Amygdala (tissue), 56 donors: ENCODE measurements around the gene C2orf76.
A peak's percentile ranks its signal among the peaks of the same experiment; 100 is the strongest.
"Not testable (repeated sequence)": the region's sequence is repeated elsewhere in the genome, so short reads cannot be mapped to it uniquely, and the experiment has no call there.

Experiments
- DNase-seq, 56 donors: peaks; one replicate each; lab custom pipeline; 2025; lab: John Stamatoyannopoulos, UW

C2orf76 gene

DNA sequence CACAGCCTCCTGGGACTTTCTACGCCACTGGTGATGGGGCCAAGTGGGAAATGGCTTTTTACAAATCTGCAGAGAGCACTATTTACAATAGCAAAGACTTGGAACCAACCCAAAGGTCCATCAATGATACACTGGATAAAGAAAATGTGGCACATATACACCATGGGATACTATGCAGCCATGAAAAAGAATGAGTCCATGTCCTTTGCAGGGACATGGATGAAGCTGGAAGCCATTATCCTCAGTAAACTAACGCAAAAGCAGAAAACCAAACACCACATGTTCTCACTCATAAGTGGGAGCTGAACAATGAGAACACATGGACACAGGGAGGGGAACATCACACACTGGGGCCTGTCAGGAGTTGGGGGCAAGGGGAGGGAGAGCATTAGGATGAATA is 88.2 kb downstream of the C2orf76 start:
- not testable (repeated sequence) for DNase-seq

DNA sequence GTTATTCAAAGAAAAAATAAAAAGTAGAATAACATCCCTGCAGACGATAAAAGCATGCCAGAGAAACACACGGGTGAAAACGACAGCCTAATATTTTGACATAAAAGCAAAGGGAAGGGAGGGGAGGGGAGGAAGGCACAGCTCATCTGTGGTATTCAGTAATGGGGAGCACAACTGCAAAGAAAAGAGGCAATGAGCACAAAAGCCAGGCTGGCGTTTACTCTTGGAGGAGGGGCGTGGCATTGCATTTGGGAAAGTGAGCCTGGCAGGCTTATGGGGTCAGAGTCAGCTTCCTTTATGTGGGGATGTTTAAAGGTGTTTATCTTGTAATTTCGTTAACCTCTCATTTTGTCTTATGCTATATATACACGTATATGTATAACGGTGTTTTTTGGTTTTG is 89.8 kb downstream of the C2orf76 start:
- DNase-seq = no peak

DNA sequence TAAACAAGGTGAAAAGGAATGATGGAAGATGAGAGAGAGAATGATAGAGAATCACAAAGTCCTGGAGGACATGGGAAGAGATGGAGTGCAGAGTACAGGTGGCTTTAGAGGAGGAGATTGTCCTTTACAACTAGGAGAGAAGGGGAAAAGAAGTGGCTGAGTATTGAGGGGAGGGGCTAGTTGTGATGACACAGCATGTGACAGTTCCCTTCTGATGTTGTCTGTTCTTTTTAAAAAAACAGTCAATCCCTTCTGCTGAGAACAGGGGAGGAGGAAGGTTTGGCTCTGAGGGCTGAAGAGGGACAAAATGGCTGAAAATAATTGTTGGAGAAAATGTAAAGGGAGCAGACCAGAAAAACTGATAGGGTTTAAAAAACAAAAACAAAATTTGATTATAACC is 99.0 kb downstream of the C2orf76 start:
- no peak for DNase-seq

DNA sequence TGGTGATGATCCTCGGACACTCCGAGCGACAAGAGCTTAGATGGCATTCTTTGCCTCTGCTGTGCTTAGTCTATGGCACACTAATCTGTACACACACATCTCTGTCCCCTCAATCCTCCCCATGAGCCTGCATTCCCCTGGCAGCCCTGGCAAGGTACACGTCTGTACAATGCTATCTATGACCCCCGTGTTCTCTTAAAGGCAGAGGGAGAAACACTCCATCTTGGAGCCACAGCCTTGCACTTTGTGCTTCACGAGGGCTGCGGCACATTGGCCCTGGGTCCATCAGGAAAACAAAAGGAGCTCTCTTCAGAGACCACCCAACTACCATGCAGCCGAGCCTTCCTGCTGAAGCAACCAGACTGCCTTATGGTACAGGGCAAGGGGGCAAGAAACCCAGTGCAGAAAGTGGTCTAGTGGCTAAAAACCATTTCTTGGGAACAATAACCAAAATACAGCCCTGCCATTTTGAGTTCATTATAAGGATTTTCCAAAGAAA is 100.5 kb downstream of the C2orf76 start:
- DNase-seq = no peak

DNA sequence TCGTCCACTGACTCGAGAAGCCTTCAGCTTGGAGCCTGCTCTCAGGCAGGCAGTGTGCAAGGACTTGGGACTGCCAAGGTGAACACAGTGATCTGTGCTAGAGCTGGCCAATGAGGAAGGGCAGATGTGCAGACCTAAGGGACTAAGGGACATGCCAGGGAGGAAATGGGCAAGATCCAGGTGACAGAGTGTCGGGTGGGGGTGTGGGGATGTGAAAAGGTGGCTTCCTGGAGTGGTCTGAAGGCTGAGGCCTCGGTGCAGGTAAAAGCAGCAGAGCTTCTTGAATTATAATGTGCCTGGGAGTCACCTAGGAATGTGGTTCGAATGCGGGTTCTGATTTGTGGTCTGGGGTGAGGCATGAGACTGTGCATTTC is 101.0 kb downstream of the C2orf76 start:
- DNase-seq = no peak

DNA sequence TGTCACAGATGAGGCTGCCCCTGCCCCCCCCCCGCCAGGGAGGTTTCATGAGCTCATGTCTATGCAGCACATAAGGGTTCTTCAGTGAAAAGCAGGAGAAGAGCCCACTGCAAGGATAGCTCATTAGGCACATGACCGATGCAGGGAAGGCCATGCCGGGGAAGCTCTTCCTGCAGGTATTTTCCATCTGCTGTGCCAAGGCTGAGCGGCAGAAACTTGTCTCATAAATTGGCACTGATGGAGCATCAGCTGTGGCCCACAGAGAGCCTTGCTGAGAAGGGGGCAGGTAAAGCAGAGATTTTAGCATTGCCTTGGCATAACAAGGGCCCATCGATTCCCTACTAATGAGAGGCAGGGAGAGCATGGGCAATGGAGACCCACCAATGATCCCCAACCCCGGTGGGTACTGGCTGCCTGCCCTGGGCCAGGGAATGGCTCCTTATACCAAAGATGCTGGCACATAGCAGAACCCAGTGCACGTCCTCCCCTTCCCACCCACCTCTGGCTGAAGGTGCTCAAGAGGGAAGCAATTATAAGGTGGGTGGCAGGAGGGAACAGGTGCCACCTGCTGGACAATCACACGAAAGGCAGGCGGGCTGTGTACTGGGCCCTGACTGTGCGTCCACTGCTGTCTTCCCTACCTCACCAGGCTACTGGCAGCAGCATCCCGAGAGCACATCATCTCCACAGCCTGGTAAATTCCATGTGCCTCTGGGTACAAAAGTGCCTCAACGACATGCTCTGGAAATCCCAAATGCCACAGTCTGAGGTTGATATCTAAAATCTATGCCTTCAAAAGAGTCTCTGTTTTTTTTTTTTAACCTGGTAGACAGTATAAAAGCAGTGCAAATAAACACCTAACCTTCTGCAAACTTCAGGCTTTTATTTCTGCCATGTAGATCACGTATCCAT is 101.6 kb downstream of the C2orf76 start:
- peak in 5 of 56 donors; percentile 16 to 34 (median 26) for DNase-seq

DNA sequence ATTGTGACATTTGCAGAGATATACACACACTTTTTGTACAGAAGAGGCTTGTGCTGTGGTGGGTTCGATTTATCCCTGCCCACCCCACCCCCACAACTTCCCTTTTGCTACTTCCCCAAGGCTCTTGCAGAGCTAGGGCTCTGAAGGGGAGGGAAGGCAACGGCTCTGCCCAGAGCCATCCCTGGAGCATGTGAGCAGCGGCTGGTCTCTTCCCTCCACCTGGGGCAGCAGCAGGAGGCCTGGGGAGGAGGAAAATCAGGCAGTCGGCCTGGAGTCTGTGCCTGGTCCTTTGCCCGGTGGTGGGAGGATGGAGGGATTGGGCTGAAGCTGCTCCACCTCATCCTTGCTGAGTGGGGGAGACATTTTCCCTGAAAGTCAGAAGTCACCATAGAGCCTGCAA is 103.0 kb downstream of the C2orf76 start:
- peak in 9 of 56 donors; percentile 13 to 53 (median 34) for DNase-seq

DNA sequence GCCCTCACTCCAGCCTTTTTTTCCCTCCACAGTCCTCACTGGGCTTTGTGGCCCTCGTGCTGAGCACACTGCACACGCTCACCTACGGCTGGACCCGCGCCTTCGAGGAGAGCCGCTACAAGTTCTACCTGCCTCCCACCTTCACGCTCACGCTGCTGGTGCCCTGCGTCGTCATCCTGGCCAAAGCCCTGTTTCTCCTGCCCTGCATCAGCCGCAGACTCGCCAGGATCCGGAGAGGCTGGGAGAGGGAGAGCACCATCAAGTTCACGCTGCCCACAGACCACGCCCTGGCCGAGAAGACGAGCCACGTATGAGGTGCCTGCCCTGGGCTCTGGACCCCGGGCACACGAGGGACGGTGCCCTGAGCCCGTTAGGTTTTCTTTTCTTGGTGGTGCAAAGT is 103.6 kb downstream of the C2orf76 start:
- DNase-seq = no peak

DNA sequence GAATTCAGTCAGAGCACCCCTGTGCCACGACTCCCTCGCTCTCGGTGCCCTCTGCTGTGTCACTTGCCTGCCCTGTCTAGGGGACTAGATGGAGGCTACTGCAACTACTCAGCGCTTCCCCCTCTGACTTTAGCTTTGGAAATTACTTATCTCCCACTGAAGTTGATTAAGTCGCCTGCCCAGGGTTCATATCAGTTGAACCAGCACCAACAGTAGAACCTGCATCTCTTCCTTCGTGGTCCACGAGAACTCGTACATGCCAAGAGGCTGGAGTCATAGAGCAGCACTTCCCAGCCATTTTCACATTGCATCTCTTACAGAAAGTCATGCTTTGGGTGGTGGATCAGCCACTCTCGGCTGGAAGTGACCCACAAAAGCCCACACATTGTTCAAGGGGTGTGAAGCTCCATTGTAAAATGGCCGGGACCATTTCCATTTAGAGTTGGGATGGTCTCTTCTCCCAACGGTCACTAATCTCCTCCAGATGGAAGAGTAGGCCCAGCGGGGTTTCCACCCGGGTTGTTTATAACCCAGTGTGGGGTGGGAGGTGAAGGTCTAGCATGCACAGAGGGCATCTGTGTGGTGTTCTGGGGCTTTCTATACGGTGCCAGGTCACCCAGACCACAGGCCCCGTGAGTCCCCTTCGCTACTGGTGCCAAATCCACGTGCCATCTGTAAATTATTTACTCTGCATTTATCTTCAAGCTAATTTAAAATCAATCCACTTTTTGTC is 105.0 kb downstream of the C2orf76 start:
- DNase-seq = no peak

DNA sequence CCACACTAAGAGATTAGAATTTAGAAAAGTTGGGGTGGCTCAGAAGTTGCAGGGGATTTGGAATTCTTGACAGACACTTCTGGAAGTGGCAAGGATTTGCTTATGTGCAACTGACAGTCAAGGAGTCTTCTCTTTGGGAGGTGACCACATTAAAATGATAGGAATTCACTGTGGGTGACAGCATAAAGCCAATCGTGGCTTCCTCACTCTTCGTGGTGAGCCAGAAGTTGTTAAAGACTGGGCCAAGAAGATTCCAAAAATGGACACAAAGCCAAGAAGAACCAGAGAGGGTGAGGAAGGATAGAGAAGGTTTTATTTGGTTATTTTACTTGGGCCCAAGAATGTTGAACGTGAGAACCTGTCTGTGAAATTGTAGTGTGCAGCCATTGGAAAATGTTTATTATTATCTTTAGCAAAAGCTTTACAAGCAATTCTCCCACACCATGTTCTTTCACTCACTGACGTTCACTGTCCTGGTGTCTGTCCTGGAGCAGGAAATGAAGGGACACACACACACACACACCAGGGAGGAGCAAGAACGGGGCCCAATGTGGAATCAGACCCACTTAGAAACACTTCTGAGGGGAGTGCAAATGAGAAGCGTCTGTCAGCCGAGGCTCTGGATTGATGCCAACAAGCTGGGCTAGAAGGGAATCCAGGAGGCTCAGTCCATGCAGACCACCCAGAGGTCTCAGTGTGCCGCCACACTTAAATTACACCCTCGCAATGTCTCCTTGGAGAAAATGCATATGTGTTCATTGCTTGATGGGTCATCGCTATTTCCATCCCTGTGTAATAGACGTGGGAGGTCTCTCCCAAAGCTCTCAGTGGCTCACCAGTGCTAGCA is 105.8 kb downstream of the C2orf76 start:
- DNase-seq = no peak

DNA sequence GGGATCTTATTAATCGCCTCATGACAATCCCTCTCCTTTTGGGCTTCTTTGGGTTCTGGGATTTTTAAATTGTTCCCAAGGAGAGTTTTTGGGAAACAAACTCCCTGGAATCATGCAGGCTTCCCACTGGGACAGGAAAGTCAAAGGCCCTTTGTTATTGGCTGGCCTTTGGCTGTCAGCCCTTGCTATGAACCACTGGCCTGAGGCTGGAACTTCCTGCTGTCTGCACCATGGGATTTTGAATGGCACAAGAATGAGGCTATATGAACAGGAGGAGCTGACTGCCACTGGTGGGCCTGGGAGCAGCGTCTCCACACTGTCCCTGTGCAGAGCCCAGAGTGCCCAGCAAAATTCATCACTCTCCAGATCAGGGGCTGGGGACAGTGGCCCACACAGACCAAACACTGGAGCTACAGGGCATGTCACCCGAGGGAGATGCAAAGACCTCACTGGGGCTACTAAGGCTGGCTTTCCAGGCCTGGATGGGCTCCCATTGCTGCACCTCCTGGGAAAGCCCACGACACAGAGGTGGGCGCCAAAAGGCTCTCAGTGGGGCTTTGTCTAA is 107.3 kb downstream of the C2orf76 start:
- DNase-seq = peak in 11 of 56 donors; percentile 25 to 63 (median 33)

DNA sequence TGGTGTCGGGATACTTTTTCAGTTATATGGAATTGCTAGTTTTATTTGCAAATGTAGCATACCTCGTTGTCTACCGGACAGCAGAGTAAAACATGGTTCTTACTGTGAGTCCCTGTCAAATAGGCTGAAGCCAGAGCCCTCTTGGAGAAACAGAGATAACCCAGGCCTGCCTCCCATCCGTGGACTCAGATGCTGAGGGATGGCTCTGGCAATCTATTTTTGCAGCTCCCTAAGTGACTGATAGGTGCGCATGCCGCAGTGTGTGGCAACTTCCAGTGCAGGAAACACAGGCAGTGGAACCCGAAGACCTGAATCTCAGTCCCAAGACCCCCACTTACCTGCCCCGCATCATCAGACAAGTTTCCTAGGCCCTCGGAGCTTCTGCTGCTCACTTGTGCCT is 109.4 kb downstream of the C2orf76 start:
- no peak for DNase-seq

DNA sequence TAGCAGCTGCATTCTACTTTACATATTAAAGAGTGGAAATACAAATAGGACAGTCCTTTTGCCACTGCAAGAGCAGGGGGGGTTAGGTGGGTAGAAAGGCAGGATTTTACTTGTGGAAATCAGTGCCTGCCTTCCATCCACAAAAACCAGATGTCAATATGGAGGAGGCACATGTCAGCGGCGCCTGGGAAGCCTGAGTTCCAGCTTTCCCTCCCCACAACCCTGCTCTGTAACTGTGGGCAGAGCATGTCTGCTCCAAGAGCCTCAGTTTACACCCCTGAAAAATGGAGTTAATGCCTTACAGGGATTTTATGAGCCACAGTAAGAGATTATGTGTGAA is 110.1 kb downstream of the C2orf76 start:
- DNase-seq = no peak

DNA sequence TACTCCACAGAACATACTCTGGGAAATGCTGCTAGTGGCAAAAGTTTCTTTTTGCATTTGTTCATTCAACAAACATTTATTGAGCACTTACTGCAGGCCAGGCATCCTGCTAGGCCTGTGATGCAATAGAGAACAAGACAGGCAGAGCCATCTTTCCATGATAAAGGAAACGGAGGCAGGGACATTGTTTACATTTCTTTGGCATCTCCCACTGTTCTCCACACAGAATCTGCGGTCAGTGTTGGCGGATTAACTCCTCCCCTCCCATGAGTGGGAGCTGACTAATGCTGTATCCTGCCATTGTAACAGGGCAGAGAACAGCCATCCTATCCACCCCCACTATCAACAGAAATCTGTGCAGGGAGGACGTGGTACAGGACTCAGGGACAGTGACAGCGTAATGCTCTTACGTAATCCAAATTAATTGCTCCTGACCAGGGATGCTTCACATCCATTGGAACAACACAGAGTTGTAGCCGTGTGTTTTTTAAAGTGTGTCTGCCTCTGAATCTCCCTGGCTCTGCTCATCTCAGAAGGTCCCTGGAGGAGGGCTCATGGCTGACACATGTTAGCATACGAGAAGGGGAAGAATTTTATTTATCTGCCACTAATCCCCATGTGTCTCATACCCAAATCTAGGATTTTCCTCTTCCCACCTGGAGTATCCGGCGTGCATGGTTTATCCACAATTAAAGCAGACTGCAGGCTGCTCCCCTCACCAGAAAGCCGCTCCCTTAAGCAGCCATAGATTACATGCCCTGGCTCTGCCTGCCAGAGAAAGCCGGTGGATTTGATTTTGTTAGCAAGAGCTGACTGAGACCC is 110.7 kb downstream of the C2orf76 start:
- DNase-seq = peak in 4 of 56 donors; percentile 34 to 67 (median 46)

DNA sequence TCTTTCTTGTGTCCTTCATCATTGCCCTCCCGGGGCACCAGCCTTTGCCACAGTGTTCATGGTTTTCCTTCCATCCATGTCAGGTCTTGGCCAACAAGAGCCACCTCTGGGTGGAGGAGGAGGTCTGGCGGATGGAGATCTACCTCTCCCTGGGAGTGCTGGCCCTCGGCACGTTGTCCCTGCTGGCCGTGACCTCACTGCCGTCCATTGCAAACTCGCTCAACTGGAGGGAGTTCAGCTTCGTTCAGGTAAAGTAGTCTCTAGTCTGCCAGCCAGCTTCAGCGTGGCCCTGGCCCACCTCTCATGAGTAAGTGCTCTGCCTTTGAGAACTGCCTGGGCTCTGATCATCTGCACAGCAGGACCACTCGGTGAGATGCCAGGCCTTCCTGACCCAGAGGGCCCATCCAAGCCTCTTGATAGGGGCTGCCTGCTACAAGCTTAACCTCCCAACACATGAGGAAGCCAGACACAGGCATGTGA is 112.0 kb downstream of the C2orf76 start:
- no peak for DNase-seq

DNA sequence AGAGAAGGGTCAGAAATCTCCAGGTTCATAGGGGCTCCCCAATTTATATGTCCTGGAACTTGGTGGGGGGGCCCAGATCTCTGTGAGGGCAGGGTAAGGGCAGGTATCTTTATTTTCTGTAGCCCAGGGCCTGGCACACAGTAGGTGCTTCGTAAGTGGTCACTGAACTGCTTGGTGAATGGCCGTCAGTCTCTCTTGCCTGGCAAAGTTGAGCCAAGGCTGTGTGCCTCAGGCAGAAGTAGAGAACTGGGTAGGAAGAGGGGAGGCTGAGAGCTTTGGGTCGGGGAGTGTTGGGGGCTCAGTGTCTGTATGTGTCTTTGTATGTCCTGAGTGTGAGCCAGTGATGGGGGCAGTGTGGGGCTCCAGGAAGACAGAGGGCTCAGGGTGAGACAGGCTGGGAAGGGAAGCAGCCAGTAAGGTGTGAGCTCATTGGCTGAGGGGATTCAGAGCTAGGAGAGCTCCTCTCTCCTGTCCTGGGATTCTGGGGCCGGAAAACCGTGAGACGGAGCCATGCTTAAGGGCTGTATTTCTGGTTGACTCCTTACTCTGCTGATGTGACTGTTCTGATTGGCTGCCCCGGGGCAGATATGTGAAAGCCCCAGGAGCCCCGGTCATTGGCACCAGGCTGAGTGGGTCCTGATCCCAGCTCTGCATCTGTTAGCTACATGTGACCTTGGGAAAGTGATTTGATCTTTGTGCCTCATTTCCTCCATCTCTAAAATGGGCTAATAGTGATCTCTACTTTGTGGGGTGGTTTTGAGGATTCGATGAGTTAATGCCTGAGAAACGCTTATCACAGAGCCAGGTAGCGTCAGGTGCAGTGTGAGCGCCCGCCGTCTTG is 112.7 kb downstream of the C2orf76 start:
- DNase-seq = no peak

DNA sequence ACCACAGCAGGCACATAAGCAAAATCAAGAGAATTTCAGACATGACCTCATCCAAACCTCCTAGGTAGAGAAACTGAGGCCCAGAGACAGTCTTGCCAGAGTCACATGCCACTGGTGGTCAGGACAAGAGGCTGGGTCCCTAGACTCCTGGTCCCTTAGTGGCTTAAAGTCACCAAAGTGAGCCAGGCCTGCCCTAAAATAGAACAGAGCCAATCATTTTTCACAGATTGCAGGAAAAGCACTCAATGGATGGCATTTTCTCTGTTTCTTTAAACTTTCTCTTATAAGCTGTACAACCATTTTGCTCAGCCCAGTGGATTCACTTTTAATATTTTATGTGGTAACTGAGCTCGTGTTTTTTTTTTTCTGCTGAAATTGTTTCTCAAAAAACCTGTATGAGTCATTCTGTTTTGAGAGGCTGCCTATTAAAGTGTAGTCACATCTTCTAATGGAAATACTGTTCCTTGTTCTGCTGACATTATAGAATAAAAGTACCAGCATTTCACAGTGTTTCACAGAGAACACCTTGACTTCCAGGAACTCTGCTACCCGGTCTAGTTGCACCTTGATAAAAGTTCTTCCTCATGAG is 113.4 kb downstream of the C2orf76 start:
- no peak for DNase-seq
